HCT116 (cell line): ENCODE results near the gene IL11RA. TPM values are rescaled to one million over a fixed set of nuclear protein-coding genes. Genes with fewer than 3 reads are reported as not detected.

ENCODE experiments used
- ATAC-seq: fragments of 200-7000 bp; cut with Tn5 transposase; 2 replicates; pipeline ENCODE4 v1.9.1; 2020; ENCODE audit warnings: mild to moderate bottlenecking, moderate library complexity
- BruUV-seq: library from RNA; stranded (reverse); fragments of 400-500 nt; replicated peaks from 2 replicates; lab custom pipeline; 2021; lab: Mats Ljungman, UMichigan
- CTCF ChIA-PET: fragments of 300-600 bp; sonication (Branson Sonifier 250); formaldehyde crosslinking; loops from one replicate; lab custom pipeline; 2021; ENCODE audit warnings: antibody characterized with exemption; lab: Charles Lee
- POLR2A ChIA-PET: fragments of 300-600, 350-600 bp; sonication (Branson Sonifier 250); formaldehyde crosslinking; loops from one replicate; lab custom pipeline; 2021; ENCODE audit warnings: antibody characterized with exemption; lab: Charles Lee
- RAD21 ChIA-PET, 2 experiments: fragments of 300-600 bp; sonication (Branson Sonifier 250); formaldehyde crosslinking; loops; one replicate each; lab custom pipeline; 2023; ENCODE audit warnings: low total read pairs in 2 of 2; ENCODE audit not compliant: uncharacterized antibody in 2 of 2, unreplicated experiment in 2 of 2, low non-redundant PET in 1 of 2; lab: Charles Lee
- DNase-seq: peaks from one replicate; pipeline ENCODE4 v3.0.0-alpha.2; 2010; ENCODE audit warnings: low read depth, low spot score
- H2AFZ ChIP-seq: fragments of 200-600 bp; shearing (Covaris generic), sonication (generic); 2 replicates; pipeline ENCODE4 v1.6.1; 2017; ENCODE audit warnings: low read depth, mixed run types, mixed read lengths, antibody characterized with exemption, low read length; ENCODE audit not compliant: poor library complexity, severe bottlenecking
- H3K27ac ChIP-seq: 2 replicates; pipeline ENCODE4 v1.5.1; 2012; ENCODE audit warnings: low read depth, low read length
- H3K27me3 ChIP-seq: fragments of 200-600 bp; sonication (generic); 2 replicates; pipeline ENCODE4 v1.6.1; 2016; ENCODE audit warnings: mixed run types, low read length, mixed read lengths; ENCODE audit not compliant: insufficient read depth
- H3K36me3 ChIP-seq, 2 experiments: fragments of 200-500 bp in 1 of 2; fragments of 200-600 bp in 1 of 2; sonication (Bioruptor generic) in 1 of 2; sonication (generic) in 1 of 2; 2 replicates each; pipeline versions ENCODE4 v1.5.1 to v1.6.1; 2014 to 2016; ENCODE audit warnings: low read length in 2 of 2, inconsistent platforms in 1 of 2, mixed read lengths in 1 of 2, mixed run types in 1 of 2; ENCODE audit not compliant: insufficient read depth in 2 of 2, control insufficient read depth in 1 of 2
- H3K4me1 ChIP-seq, 2 experiments: fragments of 200-600 bp in 1 of 2; sonication (generic) in 1 of 2; 2 replicates each; pipeline versions ENCODE4 v1.5.1 to v1.6.1; 2012 to 2017; ENCODE audit warnings: low read length in 2 of 2, inconsistent platforms in 1 of 2, mild to moderate bottlenecking in 1 of 2, mixed read lengths in 1 of 2, mixed run types in 1 of 2, moderate library complexity in 1 of 2; ENCODE audit not compliant: insufficient read depth in 2 of 2, control insufficient read depth in 1 of 2
- H3K4me2 ChIP-seq: fragments of 200-600 bp; sonication (generic); 2 replicates; pipeline ENCODE4 v1.6.1; 2017; ENCODE audit warnings: mixed run types, low read length, mixed read lengths
- H3K4me3 ChIP-seq, 2 experiments: fragments of 200-600 bp in 1 of 2; sonication (generic) in 1 of 2; replicated peaks in 1 of 2; 2 replicates each; pipeline ENCODE4 v1.5.1; 2011 to 2016; ENCODE audit warnings: low read length in 2 of 2, control low read depth in 1 of 2, low read depth in 1 of 2, mild to moderate bottlenecking in 1 of 2, mixed read lengths in 1 of 2, mixed run types in 1 of 2
- H3K79me2 ChIP-seq: fragments of 200-600 bp; sonication (generic); 2 replicates; pipeline ENCODE4 v1.6.1; 2017; ENCODE audit warnings: mild to moderate bottlenecking, mixed run types, low read length, moderate library complexity, mixed read lengths; ENCODE audit not compliant: insufficient read depth
- H3K9ac ChIP-seq: fragments of 200-600 bp; sonication (generic); 2 replicates; pipeline ENCODE4 v1.6.1; 2016; ENCODE audit warnings: low read length, mixed read lengths
- H3K9me2 ChIP-seq: fragments of 200-600 bp; sonication (generic), shearing (Covaris generic); 2 replicates; pipeline ENCODE4 v1.6.1; 2017; ENCODE audit warnings: mixed run types, mild to moderate bottlenecking, moderate library complexity; ENCODE audit not compliant: insufficient read depth
- H3K9me3 ChIP-seq, 2 experiments: fragments of 200-500 bp in 1 of 2; fragments of 200-600 bp in 1 of 2; sonication (Bioruptor generic) in 1 of 2; sonication (generic) in 1 of 2; 2 replicates each; pipeline ENCODE4 v1.6.1; 2014 to 2017; ENCODE audit warnings: low read length in 2 of 2, mixed read lengths in 2 of 2, inconsistent platforms in 1 of 2, low read depth in 1 of 2, mild to moderate bottlenecking in 1 of 2, mixed run types in 1 of 2, moderate library complexity in 1 of 2; ENCODE audit not compliant: control insufficient read depth in 1 of 2, insufficient read depth in 1 of 2
- H4K20me1 ChIP-seq: fragments of 200-600 bp; sonication (generic), shearing (Covaris generic); 2 replicates; pipeline ENCODE4 v1.6.1; 2017; ENCODE audit warnings: mixed run types, mild to moderate bottlenecking, moderate library complexity; ENCODE audit not compliant: insufficient read depth
- ELF1 ChIP-seq: IDR thresholded peaks from 2 replicates; pipeline ENCODE4 v1.6.1; 2012; ENCODE audit warnings: low read depth, borderline replicate concordance
- intact Hi-C: fragments of 100-400 bp; cut with micrococcal nuclease; formaldehyde crosslinking; loops from 2 replicates; pipeline ENCODE4 v1.10.0; 2022
- total RNA-seq: library from RNA; stranded (reverse); gene quantifications from one replicate; pipeline ENCODE4 v1.2.1, GENCODE V29; 2021; ENCODE audit not compliant: unreplicated experiment

Gene IL11RA
- total RNA-seq, 1 experiment from 2014 or later: 10.6 TPM

GRCh38 chr9:34710023-34710422 is 58.0 kb downstream of the IL11RA start, which contains the start of gene CCL21:
TSS of gene CCL21 (minus strand) at chr9:34710136. CDS start at chr9:34710066, 70 bp downstream.
- Histone ChIP-seq H3K9me3 (no peaks in the 10 kb centered on the region), H3K4me3 (no peak within 1 kb of the TSS), H3K79me2 (no peaks in the 10 kb centered on the region), H3K9me2 (no peaks in the 10 kb centered on the region), H4K20me1 (no peaks in the 10 kb centered on the region), H3K9ac (no peak within 1 kb of the TSS), H3K27ac (no peak within 1 kb of the TSS), H3K4me2 (no peak within 1 kb of the TSS), H3K27me3 (peaks cover 23% of the 10 kb centered on the region), H3K36me3 (no peaks in the 10 kb centered on the region), H3K4me1 (no peaks in the 10 kb centered on the region), H2AFZ (no peak within 1 kb of the TSS)
- intact Hi-C loops: no loop called here
- no TSS peak for BruUV-seq
- ChIA-PET POLR2A (interaction anchor here (0.7 kb wide), 1 partner anchor 894 kb away, joined by 3 read pairs; no protein-coding TSS in a partner anchor), CTCF (interaction anchor here (0.9 to 1.4 kb wide), 2 partner anchors 8 to 9 kb away, joined by 3 to 5 read pairs; no protein-coding TSS in a partner anchor), RAD21 (no interaction called here)
- DNase-seq (no peak), ATAC-seq (no peak)
- no peak for TF ChIP-seq ELF1

Other genes starting within 250 kb of the IL11RA start
- 13.4 TPM for gene FAM219A, start 193.6 kb upstream of the IL11RA start, total RNA-seq
- gene DNAI1, start 193.4 kb upstream of the IL11RA start, total RNA-seq: 1.1 TPM
- gene ENHO, start 129.2 kb upstream of the IL11RA start, total RNA-seq: 6.1 TPM
- not detected for gene CNTFR, start 62.5 kb upstream of the IL11RA start, total RNA-seq
- gene RPP25L, start 40.1 kb upstream of the IL11RA start, total RNA-seq: 51.1 TPM
- gene DCTN3, start 31.7 kb upstream of the IL11RA start, total RNA-seq: 64.0 TPM
- 0.42 TPM for gene ARID3C, start 23.1 kb upstream of the IL11RA start, total RNA-seq
- 109 TPM for gene SIGMAR1, start 14.4 kb upstream of the IL11RA start, total RNA-seq
- 28.2 TPM for gene GALT, start 5.5 kb upstream of the IL11RA start, total RNA-seq
- 1.0 TPM for gene CCL27, start 10.5 kb downstream of the IL11RA start, total RNA-seq
- not detected for gene CCL19, start 39.1 kb downstream of the IL11RA start, total RNA-seq
- 0.74 TPM for gene CCL21, start 58.0 kb downstream of the IL11RA start, total RNA-seq